Gastroesophageal sphincter (tissue), 3 donors: Measurements from ENCODE around the gene OR10D3.

Source experiments
- CTCF ChIP-seq, 4 experiments: fragments of 200-600 bp in 2 of 4; fragments of 450-650 bp in 2 of 4; sonication (generic) in 1 of 4; IDR thresholded peaks; one replicate each; pipeline ENCODE4 v1.5.1; 2017 to 2019; ENCODE audit warnings: antibody characterized with exemption in 4 of 4, mild to moderate bottlenecking in 2 of 4, moderate library complexity in 2 of 4
- EP300 ChIP-seq: sonication (generic); formaldehyde crosslinking; IDR thresholded peaks from one replicate; pipeline ENCODE4 v1.6.1; 2017; ENCODE audit warnings: antibody characterized with exemption, mild to moderate bottlenecking
- POLR2A ChIP-seq, 2 donors: fragments of 450-650 bp; IDR thresholded peaks; one replicate each; pipeline ENCODE4 v1.6.1; 2017; ENCODE audit warnings: antibody characterized with exemption in 2 of 2, mild to moderate bottlenecking in 2 of 2, moderate library complexity in 1 of 2
- POLR2AphosphoS5 ChIP-seq: sonication (generic); formaldehyde crosslinking; IDR thresholded peaks from one replicate; pipeline ENCODE4 v1.6.1; 2017; ENCODE audit warnings: antibody characterized with exemption

- no peak for TF ChIP-seq CTCF (IDR thresholded peaks at IDR 0.05)
- no peak for TF ChIP-seq POLR2A (IDR thresholded peaks at IDR 0.05)
- no peak for TF ChIP-seq EP300
- no peak for TF ChIP-seq POLR2AphosphoS5
Measured at GRCh38 chr11:124143034-124143433, 40.1 kb upstream of the OR10D3 start.
